Measurements from ENCODE around the gene RNF168.

Gene RNF168

GRCh38 chr3:196544491-196544992 lies 41.0 kb upstream of the RNF168 start:
- Histone ChIP-seq H3K27me3 (no peaks in the 10 kb centered on the region), H3K36me3 (no peaks in the 10 kb centered on the region), H3K9me3 (no peaks in the 10 kb centered on the region), H3K4me3 (ENCODE audit: low read depth in 1 of 2, low read length in 1 of 2) (no peak overlapping the region), H3K4me1 (ENCODE audit: control insufficient read depth in 1 of 2, insufficient read depth in 1 of 2, low read depth in 1 of 2, low read length in 1 of 2) (no peaks in the 10 kb centered on the region), H3K27ac (no peak overlapping the region)
- TF ChIP-seq, protein P1, sequence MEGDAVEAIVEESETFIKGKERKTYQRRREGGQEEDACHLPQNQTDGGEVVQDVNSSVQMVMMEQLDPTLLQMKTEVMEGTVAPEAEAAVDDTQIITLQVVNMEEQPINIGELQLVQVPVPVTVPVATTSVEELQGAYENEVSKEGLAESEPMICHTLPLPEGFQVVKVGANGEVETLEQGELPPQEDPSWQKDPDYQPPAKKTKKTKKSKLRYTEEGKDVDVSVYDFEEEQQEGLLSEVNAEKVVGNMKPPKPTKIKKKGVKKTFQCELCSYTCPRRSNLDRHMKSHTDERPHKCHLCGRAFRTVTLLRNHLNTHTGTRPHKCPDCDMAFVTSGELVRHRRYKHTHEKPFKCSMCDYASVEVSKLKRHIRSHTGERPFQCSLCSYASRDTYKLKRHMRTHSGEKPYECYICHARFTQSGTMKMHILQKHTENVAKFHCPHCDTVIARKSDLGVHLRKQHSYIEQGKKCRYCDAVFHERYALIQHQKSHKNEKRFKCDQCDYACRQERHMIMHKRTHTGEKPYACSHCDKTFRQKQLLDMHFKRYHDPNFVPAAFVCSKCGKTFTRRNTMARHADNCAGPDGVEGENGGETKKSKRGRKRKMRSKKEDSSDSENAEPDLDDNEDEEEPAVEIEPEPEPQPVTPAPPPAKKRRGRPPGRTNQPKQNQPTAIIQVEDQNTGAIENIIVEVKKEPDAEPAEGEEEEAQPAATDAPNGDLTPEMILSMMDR (IDR thresholded peaks at IDR 0.05) = no peak

- Histone ChIP-seq H3K27ac (no peak overlapping the region), H3K36me3 (no peaks in the 10 kb centered on the region), H3K4me1 (ENCODE audit: control insufficient read depth in 1 of 2, insufficient read depth in 1 of 2, low read depth in 1 of 2, low read length in 1 of 2) (peaks cover 0 to 3% of the 10 kb centered on the region in 2 experiments), H3K27me3 (no peaks in the 10 kb centered on the region), H3K4me3 (ENCODE audit: low read depth in 1 of 2, low read length in 1 of 2) (no peak overlapping the region), H3K9me3 (no peaks in the 10 kb centered on the region)
- TF ChIP-seq, protein P1 (IDR thresholded peaks at IDR 0.05) = no peak
Observed at GRCh38 chr3:196541684-196542445, 38.3 kb upstream of the RNF168 start.

- no peaks in the 10 kb centered on the region for H3K27me3 ChIP-seq
- TF ChIP-seq, protein P1 (IDR thresholded peaks at IDR 0.05) = peak; percentile 32
- no peaks in the 10 kb centered on the region for H3K9me3 ChIP-seq
- H3K4me1 ChIP-seq (ENCODE audit: control insufficient read depth in 1 of 2, insufficient read depth in 1 of 2, low read depth in 1 of 2, low read length in 1 of 2) = peaks cover 0 to 3% of the 10 kb centered on the region in 2 experiments
- no peaks in the 10 kb centered on the region for H3K36me3 ChIP-seq
- H3K27ac ChIP-seq = no peak overlapping the region
- no peak overlapping the region for H3K4me3 ChIP-seq (ENCODE audit: low read depth in 1 of 2, low read length in 1 of 2)
Observed at GRCh38 chr3:196537319-196537984, 33.9 kb upstream of the RNF168 start.

- TF ChIP-seq, protein P1 (IDR thresholded peaks at IDR 0.05) = no peak
- Histone ChIP-seq H3K27me3 (no peaks in the 10 kb centered on the region), H3K4me1 (ENCODE audit: control insufficient read depth in 1 of 2, insufficient read depth in 1 of 2, low read depth in 1 of 2, low read length in 1 of 2) (peaks cover 10 to 12% of the 10 kb centered on the region in 2 experiments), H3K4me3 (ENCODE audit: low read depth in 1 of 2, low read length in 1 of 2) (no peak overlapping the region), H3K27ac (no peak overlapping the region), H3K9me3 (no peaks in the 10 kb centered on the region), H3K36me3 (no peaks in the 10 kb centered on the region)
Observed at GRCh38 chr3:196533260-196533681, 29.7 kb upstream of the RNF168 start.

GRCh38 chr3:196531418-196531817 lies 27.9 kb upstream of the RNF168 start:
- Histone ChIP-seq H3K27me3 (no peaks in the 10 kb centered on the region), H3K36me3 (no peaks in the 10 kb centered on the region), H3K4me1 (ENCODE audit: control insufficient read depth in 1 of 2, insufficient read depth in 1 of 2, low read depth in 1 of 2, low read length in 1 of 2) (peaks cover 9 to 12% of the 10 kb centered on the region in 2 experiments), H3K27ac (no peak overlapping the region), H3K9me3 (no peaks in the 10 kb centered on the region), H3K4me3 (ENCODE audit: low read depth in 1 of 2, low read length in 1 of 2) (no peak overlapping the region)
- TF ChIP-seq, protein P1 (IDR thresholded peaks at IDR 0.05) = no peak
